GM21515 (cell line): ENCODE measurements around the gene CNST.
A peak's percentile ranks its signal among the peaks of the same experiment; 100 is the strongest.

Experiments
- ATAC-seq: cut with Tn5 transposase; IDR thresholded peaks from one replicate; pipeline ENCODE4 v1.9.1; 2021; ENCODE audit not compliant: unreplicated experiment

CNST gene, protein sequence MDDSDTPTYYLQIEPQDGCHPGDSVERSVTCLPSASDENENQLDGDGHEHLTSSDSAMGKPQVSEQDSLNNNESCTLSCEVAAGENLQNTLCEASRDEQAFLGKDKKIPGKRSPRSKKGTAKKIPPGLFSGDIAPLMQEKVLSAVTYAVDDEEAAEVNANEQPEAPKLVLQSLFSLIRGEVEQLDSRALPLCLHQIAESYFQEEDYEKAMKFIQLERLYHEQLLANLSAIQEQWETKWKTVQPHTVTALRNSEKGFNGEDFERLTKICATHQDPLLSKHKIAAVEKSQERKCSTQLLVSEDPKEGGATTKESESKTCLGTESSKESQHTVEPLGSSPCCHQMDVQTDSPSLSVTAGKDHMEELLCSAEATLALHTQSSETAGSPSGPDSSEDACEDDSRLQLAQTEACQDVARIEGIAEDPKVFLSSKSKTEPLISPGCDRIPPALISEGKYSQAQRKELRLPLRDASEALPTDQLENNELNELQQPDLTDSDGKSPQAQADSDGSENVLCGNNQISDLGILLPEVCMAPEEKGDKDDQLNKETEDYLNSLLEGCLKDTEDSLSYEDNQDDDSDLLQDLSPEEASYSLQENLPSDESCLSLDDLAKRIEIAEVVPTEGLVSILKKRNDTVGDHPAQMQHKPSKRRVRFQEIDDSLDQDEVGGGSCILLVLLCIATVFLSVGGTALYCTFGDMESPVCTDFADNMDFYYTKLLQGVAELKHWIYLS

GRCh38 chr1:246566128-246566812 lies at the start of gene CNST, which contains the start of gene TFB2M:
CNST (plus strand) TSS chr1:246566456; CDS start chr1:246591563, 25,107 bp downstream.
TFB2M (minus strand) TSS chr1:246566261; CDS start chr1:246566138, 123 bp downstream.
- peak; percentile 93 for ATAC-seq

DNA sequence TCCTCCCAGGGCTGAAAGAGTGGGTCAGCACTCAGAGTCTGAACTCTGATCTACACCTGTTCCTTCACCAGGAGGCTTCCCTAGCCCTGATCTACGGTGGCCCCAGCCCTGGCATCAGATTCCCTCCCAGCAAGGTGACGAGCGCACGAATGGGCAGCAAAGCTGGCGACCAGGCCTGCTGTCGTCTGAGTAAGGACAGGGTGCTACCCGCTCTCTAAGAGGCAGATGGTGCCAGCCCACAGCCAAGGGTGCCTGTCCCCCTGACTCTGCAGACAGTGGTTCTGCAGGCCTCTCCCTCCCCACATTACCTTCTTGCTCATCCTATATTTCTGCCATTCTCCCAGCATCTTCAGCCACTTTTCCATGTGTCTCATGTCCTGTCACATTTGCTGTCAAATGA lies 48.9 kb upstream of the CNST start:
- ATAC-seq, result no peak

DNA sequence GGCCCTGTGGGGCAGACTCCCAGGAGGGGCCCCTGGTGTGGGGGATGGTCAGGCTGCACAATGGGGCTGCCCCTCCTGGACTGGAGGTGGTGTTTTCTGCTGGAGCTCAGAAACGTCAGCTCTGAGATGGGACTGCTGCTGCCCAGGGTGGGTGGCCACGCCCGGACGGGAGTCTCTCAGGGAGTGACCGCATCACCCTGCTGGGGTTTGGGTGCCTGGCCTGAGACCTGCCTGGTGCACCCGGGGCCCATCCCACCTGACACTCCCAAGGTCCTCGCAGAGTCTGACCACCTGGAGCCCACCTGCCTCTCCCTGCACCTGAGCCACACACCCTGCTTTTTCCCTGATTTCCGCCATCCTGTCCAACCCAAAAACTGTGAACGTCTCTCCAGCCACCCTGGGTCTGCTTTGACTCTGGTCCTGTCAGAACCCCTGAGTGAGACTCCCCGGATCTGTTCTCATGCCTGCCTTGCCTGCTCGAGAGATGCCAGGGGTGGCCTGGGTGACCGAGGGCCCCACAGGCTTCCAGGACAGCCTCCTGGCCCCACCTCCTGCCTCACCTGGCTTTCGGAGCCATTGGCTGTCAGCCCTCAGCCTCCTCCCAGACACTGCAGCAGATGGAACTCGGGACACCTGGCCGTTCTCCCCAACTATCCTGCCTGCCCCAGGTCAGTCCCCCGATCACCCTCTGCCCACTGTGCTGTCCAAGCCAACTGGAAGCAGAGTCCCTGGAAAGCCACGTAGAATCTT lies 47.6 kb upstream of the CNST start:
- no peak for ATAC-seq

DNA sequence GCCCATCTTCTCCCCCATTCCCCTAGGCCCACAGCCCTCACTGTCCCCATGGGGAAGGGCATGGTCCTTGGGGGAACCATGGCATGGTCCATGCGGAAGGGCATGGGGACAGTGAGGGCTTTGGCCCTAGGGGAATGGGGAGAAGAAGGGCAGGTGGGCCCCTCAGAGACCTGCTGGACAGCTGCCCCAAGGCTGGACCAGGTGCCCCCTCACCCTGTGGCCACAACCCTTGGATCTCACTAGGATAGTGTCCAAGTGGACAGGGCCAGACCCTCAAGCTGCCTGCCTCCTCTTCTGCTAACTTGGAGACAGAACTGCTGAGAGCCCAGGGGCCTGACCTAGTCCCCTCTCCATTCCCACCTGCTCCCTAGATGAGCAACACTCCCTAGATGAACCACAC lies 46.7 kb upstream of the CNST start:
- no peak for ATAC-seq

- no peak for ATAC-seq
Measured at GRCh38 chr1:246526380-246526779, 39.9 kb upstream of the CNST start.

DNA sequence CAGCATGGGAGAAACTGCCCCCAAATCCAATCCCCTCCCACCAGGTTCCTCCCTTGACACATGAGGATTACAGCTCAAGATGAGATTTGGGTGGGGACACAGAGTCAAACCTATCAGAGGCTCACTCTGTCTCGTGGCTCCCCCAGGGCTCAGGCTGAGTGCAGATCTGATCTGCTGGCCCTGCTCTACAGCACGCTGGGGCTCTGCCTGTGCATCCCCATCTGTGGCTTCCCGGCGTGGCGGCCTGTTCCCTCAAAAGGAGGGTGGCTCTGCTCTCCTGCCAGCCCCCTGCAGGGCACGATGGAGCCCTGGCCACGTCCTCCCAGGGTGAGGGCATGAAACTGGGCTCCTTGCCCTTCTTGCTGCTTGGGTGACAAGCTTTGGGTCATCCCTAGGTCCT lies 39.3 kb upstream of the CNST start:
- ATAC-seq, result no peak

DNA sequence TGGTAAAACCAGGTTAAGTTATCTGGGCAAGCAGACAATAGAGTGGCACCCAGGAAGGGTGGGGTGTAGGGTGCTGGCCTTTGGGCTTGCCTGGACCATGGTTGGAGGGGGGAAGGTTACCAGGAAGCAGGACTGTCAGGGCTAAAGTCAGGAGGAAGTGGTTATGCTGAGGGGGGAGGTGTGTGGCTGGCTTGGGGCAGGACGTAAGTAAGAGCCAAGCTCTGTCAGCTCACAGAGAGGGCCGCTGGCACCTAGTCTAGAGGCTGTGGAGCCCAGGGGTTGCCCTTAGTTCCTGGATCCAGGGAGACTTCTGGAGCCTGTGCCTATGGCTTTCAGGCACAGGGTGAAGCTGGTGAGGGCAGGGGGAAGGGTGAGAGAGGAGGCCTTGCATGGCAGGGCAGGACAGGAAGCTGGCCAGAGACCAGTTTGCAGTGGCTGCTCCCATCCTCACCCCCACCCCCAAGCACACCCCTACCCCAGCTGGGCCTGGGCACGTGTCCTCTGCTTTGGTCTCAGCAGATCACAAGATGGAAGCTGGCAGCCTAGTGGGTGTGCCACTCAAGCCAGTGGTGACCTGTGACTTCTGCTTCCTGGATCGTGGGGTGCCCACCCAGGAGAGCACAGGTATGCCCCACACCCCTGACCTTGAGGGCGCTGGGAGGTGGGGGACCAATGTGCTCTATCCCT lies 38.7 kb upstream of the CNST start:
- ATAC-seq, result no peak

GRCh38 chr1:246528933-246529731 lies 37.1 kb upstream of the CNST start:
- no peak for ATAC-seq

DNA sequence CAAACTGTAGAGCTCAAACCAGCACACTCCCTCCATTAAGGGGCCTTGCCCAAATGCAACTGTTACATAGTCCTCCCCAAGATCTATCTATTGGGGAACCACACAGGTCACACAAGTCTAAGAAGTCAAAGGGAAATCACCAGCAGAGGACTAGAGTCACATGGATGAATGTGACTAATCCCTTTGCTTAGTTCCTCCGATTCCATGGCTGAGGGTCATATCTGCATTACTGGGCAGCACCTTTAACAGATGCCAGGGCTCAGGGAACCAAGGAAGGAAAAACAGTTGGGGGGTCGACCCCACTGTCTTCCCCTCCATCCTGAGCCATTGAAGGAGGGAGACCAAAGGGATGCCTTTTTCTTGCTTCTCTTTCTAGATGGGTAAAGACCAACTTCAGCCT lies 35.8 kb upstream of the CNST start:
- no peak for ATAC-seq

GRCh38 chr1:246532519-246532918 lies 33.7 kb upstream of the CNST start:
- no peak for ATAC-seq

DNA sequence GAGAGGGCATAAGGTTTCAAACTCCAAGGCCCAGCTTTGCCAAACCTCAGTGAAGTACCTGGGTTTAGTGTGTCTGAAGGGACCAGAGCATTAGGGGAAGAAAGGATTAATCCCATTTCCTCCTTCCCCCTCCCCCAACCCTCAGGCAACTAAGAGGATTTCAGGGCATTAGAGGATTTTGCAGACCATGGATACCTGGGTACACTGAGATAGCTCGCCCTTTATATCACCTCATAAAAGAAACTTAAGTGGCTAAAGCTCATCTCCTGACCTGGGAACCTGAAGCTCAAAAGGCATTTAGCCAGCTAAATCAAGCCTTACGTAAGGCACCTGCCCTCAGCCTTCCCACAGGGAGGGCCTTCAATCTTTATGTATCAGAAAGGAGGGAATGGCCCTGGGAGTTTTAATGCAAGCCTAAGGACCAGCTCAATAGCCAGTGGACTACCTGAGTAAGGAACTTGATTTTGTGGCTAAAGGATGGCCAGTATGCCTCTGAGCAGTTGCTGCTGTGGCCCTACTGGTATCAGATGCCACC lies 32.8 kb upstream of the CNST start:
- no peak for ATAC-seq

DNA sequence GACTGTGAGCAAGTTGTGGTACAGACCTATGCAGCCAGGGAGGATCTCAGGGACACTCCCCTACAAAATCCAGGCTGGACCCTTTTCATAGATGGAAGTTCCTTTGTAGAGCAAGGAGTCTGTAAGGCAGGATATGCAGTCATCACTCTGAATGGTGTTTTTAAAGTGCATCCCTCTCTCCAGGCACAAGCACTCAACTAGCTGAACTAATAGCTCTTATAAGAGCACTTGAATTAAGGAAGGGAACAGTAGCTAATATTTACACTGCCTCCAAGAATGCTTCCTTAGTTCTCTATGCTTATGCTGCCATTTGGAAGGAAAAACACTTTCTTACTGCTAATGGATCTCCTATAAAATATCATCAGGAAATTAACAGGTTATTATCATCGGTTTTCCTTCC lies 32.1 kb upstream of the CNST start:
- ATAC-seq, result no peak

GRCh38 chr1:246537441-246537840 lies 28.8 kb upstream of the CNST start:
- ATAC-seq, result no peak

DNA sequence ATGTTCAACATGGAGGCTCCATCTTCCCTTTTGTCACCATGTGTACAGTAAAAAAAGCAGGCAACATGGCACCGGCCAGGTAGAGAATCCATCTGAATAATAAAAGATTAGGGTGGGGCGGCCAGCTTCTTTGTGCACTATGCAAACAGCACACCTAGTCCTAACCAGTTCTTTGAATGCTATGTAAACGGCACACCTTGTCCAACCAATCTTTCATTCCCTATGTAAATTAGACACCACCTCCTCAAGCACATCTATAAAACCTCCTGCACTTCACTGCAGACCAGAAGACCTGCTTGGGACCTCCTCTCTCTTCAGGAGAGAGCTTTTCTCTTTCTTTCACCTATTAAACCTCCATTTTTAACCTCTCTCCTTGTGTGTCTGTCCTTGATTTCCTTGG lies 28.4 kb upstream of the CNST start:
- no peak for ATAC-seq

DNA sequence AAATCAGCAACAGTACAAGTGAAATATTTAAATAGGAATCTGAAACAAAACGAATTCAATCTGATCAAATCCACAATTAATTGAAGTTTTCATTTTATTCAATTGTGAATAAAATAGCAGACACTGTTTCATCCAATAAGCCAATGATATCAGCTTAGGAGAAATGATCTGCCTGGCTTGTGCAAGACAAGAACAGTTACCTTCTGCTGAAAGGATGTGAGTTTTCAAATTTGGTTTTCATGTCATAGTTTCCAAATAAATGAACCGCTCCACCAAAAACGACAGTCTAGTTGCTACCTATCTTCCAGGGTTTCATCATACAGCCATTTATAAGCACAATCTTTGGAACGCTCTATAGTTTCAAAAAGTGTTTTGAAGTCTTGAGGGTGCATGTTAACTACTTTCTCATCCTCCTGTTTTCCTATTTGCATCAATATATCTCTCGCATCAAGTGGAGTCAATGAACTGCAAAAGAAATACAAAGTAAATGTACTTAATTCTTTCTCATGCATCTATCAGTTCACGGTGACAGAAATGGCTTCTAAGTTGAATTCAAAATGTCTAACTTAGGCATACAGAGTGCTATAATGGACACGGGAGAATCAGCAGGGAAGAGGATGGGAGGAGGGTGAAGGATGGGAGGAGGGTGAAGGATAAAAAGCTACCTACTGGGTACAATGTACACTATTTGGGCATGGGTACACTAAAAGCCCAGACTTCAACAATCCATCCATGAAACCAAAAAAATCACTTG lies 25.3 kb upstream of the CNST start:
- ATAC-seq, result no peak

- no peak for ATAC-seq
Measured at GRCh38 chr1:246544001-246544400, 22.3 kb upstream of the CNST start.

- ATAC-seq, result no peak
Measured at GRCh38 chr1:246549665-246550064, 16.6 kb upstream of the CNST start.

DNA sequence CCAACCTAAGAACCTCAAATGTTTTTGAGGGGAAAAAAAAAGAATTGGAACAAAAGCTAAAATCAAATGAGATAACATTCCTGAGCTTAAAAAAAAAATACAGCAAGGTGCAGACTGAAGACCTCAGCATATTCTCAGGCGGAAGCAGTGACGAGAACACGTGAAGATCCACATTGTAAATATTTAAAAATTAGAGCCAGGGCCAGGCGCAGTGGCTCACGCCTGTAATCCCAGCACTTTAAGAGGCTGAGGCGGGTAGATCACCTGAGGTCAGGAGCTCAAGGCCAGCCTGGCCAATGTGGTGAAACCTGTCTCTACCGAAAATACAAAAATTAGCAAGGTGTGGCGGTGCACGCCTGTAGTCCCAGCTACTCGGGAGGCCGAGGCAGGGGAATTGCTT lies 15.9 kb upstream of the CNST start:
- ATAC-seq, result no peak

DNA sequence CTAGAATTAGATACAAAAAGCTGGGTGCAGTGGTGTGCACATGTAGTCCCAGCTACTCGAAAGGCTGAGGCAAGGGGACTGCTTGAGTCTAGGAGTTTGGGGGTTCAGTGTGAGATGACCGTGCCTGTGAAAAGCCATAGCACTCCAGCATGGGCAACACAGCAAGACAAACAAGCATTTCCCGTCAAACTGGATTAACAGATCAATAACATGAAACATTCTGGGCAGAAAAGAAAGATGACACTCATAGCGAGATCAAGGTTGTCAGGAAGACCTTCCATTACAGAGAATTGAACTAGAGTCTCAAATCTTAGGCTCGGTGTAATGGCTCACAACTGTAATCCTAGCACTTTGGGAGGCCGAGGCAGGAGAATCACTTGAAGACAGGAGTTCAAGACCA lies 14.1 kb upstream of the CNST start:
- no peak for ATAC-seq
